Loucy (cell line): Measurements from ENCODE around the gene TMEM132E.

Source experiments
- CTCF ChIP-seq: fragments of 200-600 bp; sonication (generic); conservative IDR thresholded peaks from 2 replicates; pipeline ENCODE4 v1.5.1; 2014; ENCODE audit warnings: mild to moderate bottlenecking, antibody characterized with exemption, low read length
- EZH2phosphoT487 ChIP-seq: fragments of 200-600 bp; IDR thresholded peaks from 2 replicates; pipeline ENCODE4 v1.6.1; 2018; ENCODE audit warnings: antibody characterized with exemption, mild to moderate bottlenecking, moderate library complexity, borderline replicate concordance

DNA sequence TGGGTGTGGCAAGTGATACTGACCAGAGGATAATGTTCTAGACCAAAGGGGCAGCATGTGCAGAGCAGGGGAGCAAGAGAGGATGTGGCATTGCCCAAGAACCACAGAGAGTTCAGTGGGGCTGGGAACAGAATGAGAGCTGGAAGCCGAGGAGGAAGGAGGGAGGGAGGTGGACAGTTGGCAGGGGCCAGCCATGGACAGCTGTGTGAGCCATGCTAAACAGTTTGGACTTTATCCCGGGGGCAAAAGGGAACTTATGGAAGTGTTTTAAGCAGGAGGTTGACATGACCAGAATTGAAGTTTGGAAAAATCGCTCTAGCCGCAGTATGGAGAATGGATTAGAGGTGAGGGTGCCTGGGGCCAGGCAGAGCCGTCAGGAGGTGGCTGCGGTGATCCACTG, 29.4 kb upstream of the TMEM132E start:
- TF ChIP-seq EZH2phosphoT487 (no peak), CTCF (no peak)
